ENCODE measurements around the gene DHX34.
"Not testable (repeated sequence)": the region's sequence is repeated elsewhere in the genome, so short reads cannot be mapped to it uniquely, and the experiment has no call there.

The DHX34 gene

GRCh38 chr19:47388721-47389120 lies 39.6 kb downstream of the DHX34 start:
- DNase-seq; H3K4me3 ChIP-seq (ENCODE audit: low read depth, low read length); H3K27ac ChIP-seq; H3K36me3 ChIP-seq; H3K9me3 ChIP-seq (ENCODE audit: severe bottlenecking); H3K27me3 ChIP-seq (ENCODE audit: insufficient read depth, low read depth, severe bottlenecking): not testable (repeated sequence)

GRCh38 chr19:47389150-47389556 lies 40.0 kb downstream of the DHX34 start:
- Histone ChIP-seq H3K27me3 (ENCODE audit: insufficient read depth, low read depth, severe bottlenecking) (no peaks in the 10 kb centered on the region), H3K36me3 (peaks cover 8% of the 10 kb centered on the region; the same call in 1 of the 2 replicates), H3K9me3 (ENCODE audit: severe bottlenecking) (no peaks in the 10 kb centered on the region), H3K27ac (no peak overlapping the region), H3K4me3 (ENCODE audit: low read depth, low read length) (no peak overlapping the region)
- TF ChIP-seq, protein P1, sequence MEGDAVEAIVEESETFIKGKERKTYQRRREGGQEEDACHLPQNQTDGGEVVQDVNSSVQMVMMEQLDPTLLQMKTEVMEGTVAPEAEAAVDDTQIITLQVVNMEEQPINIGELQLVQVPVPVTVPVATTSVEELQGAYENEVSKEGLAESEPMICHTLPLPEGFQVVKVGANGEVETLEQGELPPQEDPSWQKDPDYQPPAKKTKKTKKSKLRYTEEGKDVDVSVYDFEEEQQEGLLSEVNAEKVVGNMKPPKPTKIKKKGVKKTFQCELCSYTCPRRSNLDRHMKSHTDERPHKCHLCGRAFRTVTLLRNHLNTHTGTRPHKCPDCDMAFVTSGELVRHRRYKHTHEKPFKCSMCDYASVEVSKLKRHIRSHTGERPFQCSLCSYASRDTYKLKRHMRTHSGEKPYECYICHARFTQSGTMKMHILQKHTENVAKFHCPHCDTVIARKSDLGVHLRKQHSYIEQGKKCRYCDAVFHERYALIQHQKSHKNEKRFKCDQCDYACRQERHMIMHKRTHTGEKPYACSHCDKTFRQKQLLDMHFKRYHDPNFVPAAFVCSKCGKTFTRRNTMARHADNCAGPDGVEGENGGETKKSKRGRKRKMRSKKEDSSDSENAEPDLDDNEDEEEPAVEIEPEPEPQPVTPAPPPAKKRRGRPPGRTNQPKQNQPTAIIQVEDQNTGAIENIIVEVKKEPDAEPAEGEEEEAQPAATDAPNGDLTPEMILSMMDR (IDR thresholded peaks at IDR 0.05; ENCODE audit: low read depth, low read length), result no peak
- DNase-seq, result no peak

DNA sequence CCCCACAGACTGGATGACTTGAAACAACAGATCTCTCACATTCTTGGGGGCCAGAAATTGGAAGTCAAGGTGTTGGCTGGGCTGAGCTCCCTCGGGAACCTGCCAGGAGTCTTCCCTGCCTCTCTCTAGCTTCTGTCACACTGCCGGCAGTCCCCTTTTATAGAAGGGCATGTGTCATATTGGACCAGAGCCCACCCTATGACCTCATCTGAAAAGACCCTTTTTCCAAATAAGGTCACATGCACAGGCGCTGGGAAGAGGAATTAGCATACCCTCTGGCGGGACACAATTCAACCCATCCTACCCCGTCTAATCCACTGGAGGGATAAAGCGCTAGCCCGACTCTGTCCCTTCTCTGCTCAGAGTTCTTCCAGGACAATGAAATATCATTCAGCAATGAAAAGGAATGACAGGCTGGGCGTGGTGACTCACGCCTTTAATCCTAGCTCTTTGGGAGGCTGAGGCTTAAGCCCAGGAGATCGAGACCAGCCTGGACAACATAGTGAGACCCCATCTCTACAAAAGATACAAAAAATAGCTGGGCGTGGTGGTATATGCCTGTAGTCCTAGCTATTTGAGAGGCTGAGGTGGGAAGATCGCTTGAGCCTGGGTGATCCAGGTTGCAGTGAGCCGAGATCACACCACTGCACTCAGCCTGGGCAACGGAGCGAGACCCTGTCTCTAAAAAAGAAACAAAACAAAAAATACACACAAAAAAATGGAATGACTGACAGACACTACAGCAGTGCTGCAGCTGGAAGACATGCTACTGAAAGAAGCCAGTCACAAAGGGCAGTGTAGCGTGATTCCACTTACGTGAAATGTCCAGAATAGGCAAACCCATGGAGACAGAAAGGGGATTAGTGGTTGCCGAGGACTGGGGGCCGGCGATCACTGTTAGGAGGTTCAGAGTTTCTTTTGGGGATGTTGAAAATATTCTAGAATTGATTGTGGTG lies 41.7 kb downstream of the DHX34 start:
- Histone ChIP-seq H3K9me3 (ENCODE audit: severe bottlenecking) (no peaks in the 10 kb centered on the region), H3K27me3 (ENCODE audit: insufficient read depth, low read depth, severe bottlenecking) (no peaks in the 10 kb centered on the region), H3K27ac (no peak overlapping the region), H3K36me3 (peaks cover 8% of the 10 kb centered on the region; the same call in 1 of the 2 replicates), H3K4me3 (ENCODE audit: low read depth, low read length) (no peak overlapping the region)
- TF ChIP-seq, protein P1 (IDR thresholded peaks at IDR 0.05; ENCODE audit: low read depth, low read length), result no peak
- no peak for DNase-seq

- no peak overlapping the region for H3K27ac ChIP-seq
- no peaks in the 10 kb centered on the region for H3K9me3 ChIP-seq (ENCODE audit: severe bottlenecking)
- peak; percentile 78 for DNase-seq
Measured at GRCh38 chr19:47391510-47392223, 42.6 kb downstream of the DHX34 start.

DNA sequence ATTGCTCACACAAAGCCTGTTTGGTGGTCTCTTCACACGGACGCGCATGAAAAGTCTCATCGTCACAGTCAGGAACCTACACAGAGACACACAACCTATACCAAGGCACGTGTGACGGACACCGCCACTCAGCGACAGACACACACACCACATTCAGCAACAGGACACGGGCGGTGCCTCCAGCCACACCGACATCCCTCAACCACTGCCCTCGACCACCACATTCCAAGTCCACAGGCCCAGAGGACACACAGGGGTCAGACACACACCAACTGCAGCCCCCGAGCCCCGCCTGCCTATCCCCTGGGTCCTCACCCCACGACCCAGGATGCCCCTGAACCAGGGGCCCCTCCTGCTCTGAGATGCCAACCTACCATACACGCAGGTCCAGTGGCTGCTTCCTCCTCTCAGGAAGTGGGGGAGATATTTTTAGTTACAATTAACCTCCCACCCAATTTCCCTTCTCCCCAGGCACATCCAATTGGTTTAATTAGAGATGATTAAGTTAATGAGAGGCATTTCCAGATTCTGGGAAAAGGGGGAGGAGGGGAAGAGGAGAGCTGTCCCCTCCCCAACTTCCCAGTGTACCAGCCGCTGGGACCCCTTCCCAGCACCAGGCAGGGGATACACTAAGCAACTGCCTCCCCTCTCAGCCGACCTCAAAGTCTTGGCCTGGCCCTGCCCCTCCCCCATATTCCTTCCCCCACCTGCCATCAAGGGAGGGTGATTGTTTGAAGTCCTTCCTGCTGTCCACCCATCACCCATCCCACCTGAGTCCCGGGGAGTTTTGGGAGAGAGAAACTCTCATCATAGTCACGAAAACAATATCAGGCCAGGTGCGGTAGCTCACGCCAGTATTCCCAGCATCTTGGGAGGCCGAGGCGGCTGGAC lies 49.8 kb downstream of the DHX34 start:
- DNase-seq, result no peak
- Histone ChIP-seq H3K9me3 (ENCODE audit: severe bottlenecking) (no peaks in the 10 kb centered on the region), H3K27ac (no peak overlapping the region), H3K36me3 (no peaks in the 10 kb centered on the region), H3K27me3 (ENCODE audit: insufficient read depth, low read depth, severe bottlenecking) (no peaks in the 10 kb centered on the region), H3K4me3 (ENCODE audit: low read depth, low read length) (no peak overlapping the region)
- TF ChIP-seq, protein P1 (IDR thresholded peaks at IDR 0.05; ENCODE audit: low read depth, low read length), result no peak

More at GRCh38 chr19:47391510-47392223, 42.6 kb downstream of the DHX34 start:
- H3K4me3 ChIP-seq (ENCODE audit: low read depth, low read length), result no peak overlapping the region
- H3K27me3 ChIP-seq (ENCODE audit: insufficient read depth, low read depth, severe bottlenecking), result no peaks in the 10 kb centered on the region
- TF ChIP-seq, protein P1 (IDR thresholded peaks at IDR 0.05; ENCODE audit: low read depth, low read length), result peak; percentile 71
- peaks cover 8% of the 10 kb centered on the region; the same call in 1 of the 2 replicates for H3K36me3 ChIP-seq

Measured in WERI-Rb-1 (cell line).